Progenitor cell of endocrine pancreas (in vitro differentiated cells): Measurements from ENCODE around the gene SPRED3. TPM values are rescaled to one million over a fixed set of nuclear protein-coding genes. Genes with fewer than 3 reads are reported as not detected.

Source experiments
- DNase-seq: peaks from one replicate; pipeline ENCODE4 v3.0.0; 2021; ENCODE audit warnings: low spot score; ENCODE audit not compliant: unreplicated experiment
- H3K27ac Mint-ChIP-seq: 2 replicates; pipeline ENCODE4 v1.8.0; 2021; ENCODE audit warnings: mild to moderate bottlenecking, moderate library complexity, mixed read lengths
- H3K27me3 Mint-ChIP-seq: 2 replicates; pipeline ENCODE4 v1.8.0; 2021; ENCODE audit warnings: mixed read lengths
- H3K36me3 Mint-ChIP-seq: 2 replicates; pipeline ENCODE4 v1.8.0; 2022; ENCODE audit warnings: mixed read lengths; ENCODE audit not compliant: insufficient read depth
- H3K4me1 Mint-ChIP-seq: 2 replicates; pipeline ENCODE4 v1.8.0; 2021; ENCODE audit warnings: low read depth, mixed read lengths
- H3K4me3 Mint-ChIP-seq: 2 replicates; pipeline ENCODE4 v1.8.0; 2021; ENCODE audit warnings: low read depth, mild to moderate bottlenecking, moderate library complexity, mixed read lengths
- H3K9me3 Mint-ChIP-seq: 2 replicates; pipeline ENCODE4 v1.8.0; 2021; ENCODE audit warnings: low read depth, mixed read lengths
- total RNA-seq: library from RNA; stranded (reverse); gene quantifications from 2 replicates; pipeline ENCODE4 v1.2.1, GENCODE V29; 2021
- TF ChIP-seq, protein P1 (sequence below): fragments of 200-600 bp; sonication (generic); IDR thresholded peaks from one replicate; pipeline ENCODE4 v1.5.0; 2021; ENCODE audit warnings: antibody characterized with exemption, mild to moderate bottlenecking; ENCODE audit not compliant: unreplicated experiment

The SPRED3 gene
- total RNA-seq, 1 donor from 2014 or later, result 13.0 TPM

DNA sequence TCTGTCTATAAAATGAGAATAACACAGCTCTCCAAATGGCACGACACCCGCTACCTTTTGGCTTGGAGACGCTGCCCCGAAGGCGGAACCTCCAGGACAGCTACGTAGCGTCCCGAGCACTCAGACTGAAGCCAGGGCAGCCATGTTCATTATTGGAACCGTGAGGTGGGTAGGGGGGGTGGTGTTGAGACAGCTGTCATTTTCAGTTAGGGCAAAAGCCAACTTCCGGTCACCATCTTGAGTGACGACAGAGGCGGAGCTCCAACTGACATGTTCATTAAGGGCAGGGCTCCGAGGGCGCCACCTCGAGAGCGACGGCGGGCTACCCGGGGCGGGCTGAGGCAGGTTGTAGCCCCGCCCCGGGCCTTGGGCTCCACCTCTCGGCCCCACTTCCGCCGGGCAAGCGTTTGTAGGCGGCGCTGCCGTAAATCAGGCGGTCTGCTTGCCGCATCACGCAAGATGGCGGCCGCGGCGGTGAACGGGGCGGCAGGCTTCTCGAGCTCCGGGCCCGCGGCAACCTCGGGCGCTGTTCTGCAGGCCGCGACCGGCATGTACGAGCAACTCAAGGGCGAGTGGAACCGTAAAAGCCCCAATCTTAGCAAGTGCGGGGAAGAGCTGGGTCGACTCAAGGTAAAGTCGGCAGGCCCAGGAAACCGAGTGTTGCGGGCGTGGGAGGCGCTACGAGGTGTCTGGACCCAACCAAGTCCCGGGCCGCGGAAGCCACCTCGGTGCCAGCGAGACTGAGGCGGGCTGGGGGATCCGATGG lies 14.0 kb upstream of the SPRED3 start, which contains the start of gene PSMD8:
Gene PSMD8 (plus strand): TSS at position 240 of the 766 bp plus-strand sequence. CDS start 31 bp downstream, at position 271.
- TF ChIP-seq, protein P1, sequence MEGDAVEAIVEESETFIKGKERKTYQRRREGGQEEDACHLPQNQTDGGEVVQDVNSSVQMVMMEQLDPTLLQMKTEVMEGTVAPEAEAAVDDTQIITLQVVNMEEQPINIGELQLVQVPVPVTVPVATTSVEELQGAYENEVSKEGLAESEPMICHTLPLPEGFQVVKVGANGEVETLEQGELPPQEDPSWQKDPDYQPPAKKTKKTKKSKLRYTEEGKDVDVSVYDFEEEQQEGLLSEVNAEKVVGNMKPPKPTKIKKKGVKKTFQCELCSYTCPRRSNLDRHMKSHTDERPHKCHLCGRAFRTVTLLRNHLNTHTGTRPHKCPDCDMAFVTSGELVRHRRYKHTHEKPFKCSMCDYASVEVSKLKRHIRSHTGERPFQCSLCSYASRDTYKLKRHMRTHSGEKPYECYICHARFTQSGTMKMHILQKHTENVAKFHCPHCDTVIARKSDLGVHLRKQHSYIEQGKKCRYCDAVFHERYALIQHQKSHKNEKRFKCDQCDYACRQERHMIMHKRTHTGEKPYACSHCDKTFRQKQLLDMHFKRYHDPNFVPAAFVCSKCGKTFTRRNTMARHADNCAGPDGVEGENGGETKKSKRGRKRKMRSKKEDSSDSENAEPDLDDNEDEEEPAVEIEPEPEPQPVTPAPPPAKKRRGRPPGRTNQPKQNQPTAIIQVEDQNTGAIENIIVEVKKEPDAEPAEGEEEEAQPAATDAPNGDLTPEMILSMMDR, result peak; percentile 42
- peaks cover 13% of the 10 kb centered on the region for H3K4me1 Mint-ChIP-seq
- no peaks in the 10 kb centered on the region for H3K9me3 Mint-ChIP-seq
- DNase-seq, result peak; percentile 94
- H3K27ac Mint-ChIP-seq, result peak within 1 kb of the TSS; percentile 98
- peaks cover 19% of the 10 kb centered on the region for H3K27me3 Mint-ChIP-seq
- H3K4me3 Mint-ChIP-seq, result peak within 1 kb of the TSS; percentile 98
- H3K36me3 Mint-ChIP-seq, result peaks cover 3% of the 10 kb centered on the region

DNA sequence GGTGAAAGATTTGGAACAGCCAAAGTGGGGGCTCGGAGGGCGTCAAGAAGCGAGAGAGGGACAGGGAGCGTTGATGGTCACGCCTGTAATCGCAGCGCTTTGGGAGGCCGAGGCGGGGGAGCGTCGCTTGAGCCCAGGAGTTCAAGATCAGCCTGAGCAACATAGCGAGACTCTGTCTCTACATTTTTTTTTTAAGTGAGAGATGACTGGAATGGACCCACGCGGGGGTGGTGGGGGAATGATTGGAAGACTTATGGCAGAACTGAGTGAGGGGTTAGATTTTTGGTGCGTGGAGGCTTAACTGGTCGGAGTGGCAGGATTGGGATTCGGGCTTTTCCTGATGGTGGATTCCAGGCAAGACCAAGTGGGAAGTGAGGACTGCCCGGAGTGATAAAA lies 13.4 kb upstream of the SPRED3 start:
- DNase-seq, result no peak
- peak overlapping the region; percentile 98 for H3K27ac Mint-ChIP-seq
- H3K27me3 Mint-ChIP-seq, result peaks cover 16% of the 10 kb centered on the region
- TF ChIP-seq, protein P1, result no peak
- peaks cover 13% of the 10 kb centered on the region for H3K4me1 Mint-ChIP-seq
- H3K4me3 Mint-ChIP-seq, result peak overlapping the region; percentile 98
- H3K9me3 Mint-ChIP-seq, result no peaks in the 10 kb centered on the region
- H3K36me3 Mint-ChIP-seq, result peaks cover 4% of the 10 kb centered on the region

DNA sequence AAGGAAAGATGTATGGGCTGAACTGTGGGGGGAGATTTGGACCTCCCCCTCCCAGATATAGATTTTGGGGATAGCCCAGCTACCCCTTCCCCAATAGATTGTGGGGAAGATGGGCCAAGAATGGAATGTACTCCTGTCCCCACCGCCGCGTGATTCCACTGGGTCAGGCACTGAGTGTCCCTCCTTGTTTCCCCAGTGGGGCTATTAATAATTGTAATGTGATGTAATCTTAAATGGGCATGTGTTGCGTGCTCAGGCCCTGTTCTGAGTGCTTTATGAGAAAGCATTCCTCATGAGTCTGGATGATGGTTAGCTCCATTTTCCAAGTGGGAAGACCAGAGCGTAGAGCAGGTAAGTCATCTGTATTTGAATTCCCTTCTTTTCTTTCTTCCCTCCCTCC lies 12.7 kb upstream of the SPRED3 start:
- peaks cover 9% of the 10 kb centered on the region for H3K27me3 Mint-ChIP-seq
- H3K4me3 Mint-ChIP-seq, result peak overlapping the region; percentile 98
- TF ChIP-seq, protein P1, result no peak
- no peak for DNase-seq
- H3K9me3 Mint-ChIP-seq, result no peaks in the 10 kb centered on the region
- H3K36me3 Mint-ChIP-seq, result peaks cover 6% of the 10 kb centered on the region
- peaks cover 13% of the 10 kb centered on the region for H3K4me1 Mint-ChIP-seq
- H3K27ac Mint-ChIP-seq, result no peak overlapping the region

DNA sequence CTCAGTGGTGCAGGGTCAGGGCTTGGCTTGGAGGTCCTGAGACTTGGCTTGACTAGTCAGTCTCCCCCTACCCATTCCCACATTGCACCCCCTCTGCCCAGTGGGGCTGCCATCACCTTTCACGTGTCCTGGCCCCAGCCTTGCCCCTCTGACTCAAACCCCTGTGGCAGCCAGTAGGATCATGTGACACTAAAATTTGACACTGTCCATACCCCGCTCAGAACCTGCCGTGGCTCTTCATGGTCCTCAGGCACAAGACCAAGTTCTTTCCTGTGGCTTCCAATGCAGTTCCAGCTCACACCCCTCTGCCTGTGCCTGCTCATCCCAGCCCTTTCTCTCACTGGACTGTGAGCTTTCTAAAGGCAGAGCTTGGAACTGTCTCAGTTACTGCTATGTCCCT lies 11.9 kb upstream of the SPRED3 start:
- no peak for DNase-seq
- Mint-ChIP-seq H3K9me3 (no peaks in the 10 kb centered on the region), H3K36me3 (peaks cover 8% of the 10 kb centered on the region), H3K4me3 (peak overlapping the region; percentile 98), H3K27ac (no peak overlapping the region), H3K4me1 (peaks cover 13% of the 10 kb centered on the region), H3K27me3 (peaks cover 4% of the 10 kb centered on the region)
- TF ChIP-seq, protein P1, result no peak

DNA sequence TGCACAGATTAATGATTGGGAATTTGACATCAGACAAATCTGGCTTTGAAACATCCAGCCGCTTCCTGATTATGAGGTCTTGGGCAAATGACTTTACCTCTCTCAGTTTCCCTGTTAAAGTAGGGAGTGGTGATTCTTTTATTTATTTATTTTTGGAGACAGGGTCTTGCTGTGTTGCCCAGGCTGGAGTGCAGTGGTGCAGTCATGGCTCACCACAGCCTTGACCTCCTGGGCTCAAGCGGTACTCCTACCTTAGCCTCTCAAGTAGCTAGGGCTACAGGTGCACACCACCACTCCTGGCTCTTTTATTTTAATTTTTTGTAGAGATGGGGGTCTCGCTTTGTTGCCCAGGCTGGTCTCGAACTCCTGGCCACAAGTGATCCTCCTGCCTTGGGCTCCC lies 11.4 kb upstream of the SPRED3 start:
- Mint-ChIP-seq H3K27ac (no peak overlapping the region), H3K9me3 (no peaks in the 10 kb centered on the region), H3K36me3 (peaks cover 11% of the 10 kb centered on the region), H3K4me1 (peaks cover 13% of the 10 kb centered on the region), H3K27me3 (no peaks in the 10 kb centered on the region), H3K4me3 (peak overlapping the region; percentile 98)
- TF ChIP-seq, protein P1, result no peak
- no peak for DNase-seq
